OCI-LY3 (cell line): ENCODE results near the gene SLC2A13.
"Not testable (repeated sequence)": the region's sequence is repeated elsewhere in the genome, so short reads cannot be mapped to it uniquely, and the experiment has no call there.

ENCODE experiments used
- H2AFZ ChIP-seq: fragments of 200-600, 300-600 bp; shearing (Covaris generic); 2 replicates; pipeline ENCODE4 v1.6.0; 2014; ENCODE audit warnings: antibody characterized with exemption, low read depth, low read length
- H3K27ac ChIP-seq: fragments of 200-600, 300-600 bp; sonication (generic); 2 replicates; pipeline ENCODE4 v1.5.1; 2014; ENCODE audit warnings: mild to moderate bottlenecking, low read length, moderate library complexity, mixed read lengths
- H3K27me3 ChIP-seq: fragments of 200-600, 300-600 bp; sonication (generic); 2 replicates; pipeline ENCODE4 v1.6.1; 2014; ENCODE audit warnings: low read depth, low read length, mixed read lengths
- H3K36me3 ChIP-seq: fragments of 200-600, 300-600 bp; sonication (generic); replicated peaks from 2 replicates; pipeline ENCODE3; 2014; ENCODE audit warnings: low read depth, low read length, mixed read lengths
- H3K4me1 ChIP-seq: fragments of 300-600, 200-600 bp; sonication (generic); 2 replicates; pipeline ENCODE4 v1.6.1; 2014; ENCODE audit warnings: low read length, mixed read lengths
- H3K4me2 ChIP-seq: fragments of 200-600, 300-600 bp; sonication (generic); 2 replicates; pipeline ENCODE4 v1.6.1; 2014; ENCODE audit warnings: low read length, mixed read lengths
- H3K4me3 ChIP-seq: fragments of 300-600, 200-600 bp; sonication (generic); 2 replicates; pipeline ENCODE4 v1.5.1; 2014; ENCODE audit warnings: antibody characterized with exemption, mild to moderate bottlenecking, low read length, moderate library complexity
- H3K79me2 ChIP-seq: fragments of 300-600, 200-600 bp; shearing (Covaris generic); 2 replicates; pipeline ENCODE4 v1.6.1; 2014; ENCODE audit warnings: mild to moderate bottlenecking, low read length, mixed read lengths
- H3K9ac ChIP-seq: fragments of 300-600, 200-600 bp; shearing (Covaris generic); 2 replicates; pipeline ENCODE4 v1.6.0; 2014; ENCODE audit warnings: mild to moderate bottlenecking, low read length, moderate library complexity
- H3K9me3 ChIP-seq: fragments of 200-600, 300-600 bp; shearing (Covaris generic); 2 replicates; pipeline ENCODE4 v1.6.1; 2014; ENCODE audit warnings: low read length, mixed read lengths; ENCODE audit not compliant: insufficient read depth
- H4K20me1 ChIP-seq: fragments of 200-600, 300-600 bp; sonication (generic); 2 replicates; pipeline ENCODE4 v1.6.1; 2016; ENCODE audit warnings: low read length, mixed read lengths; ENCODE audit not compliant: insufficient read depth
- EZH2phosphoT487 ChIP-seq: fragments of 200-600 bp; shearing (Covaris generic); IDR thresholded peaks from 2 replicates; pipeline ENCODE4 v1.6.1; 2018; ENCODE audit warnings: antibody characterized with exemption, mixed run types, low read depth
- TF ChIP-seq, protein P1 (sequence below): fragments of 200-600, 300-600 bp; sonication (generic); IDR thresholded peaks from 2 replicates; pipeline ENCODE4 v1.5.1; 2014; ENCODE audit warnings: antibody characterized with exemption, low read length, low read depth

The SLC2A13 gene

DNA sequence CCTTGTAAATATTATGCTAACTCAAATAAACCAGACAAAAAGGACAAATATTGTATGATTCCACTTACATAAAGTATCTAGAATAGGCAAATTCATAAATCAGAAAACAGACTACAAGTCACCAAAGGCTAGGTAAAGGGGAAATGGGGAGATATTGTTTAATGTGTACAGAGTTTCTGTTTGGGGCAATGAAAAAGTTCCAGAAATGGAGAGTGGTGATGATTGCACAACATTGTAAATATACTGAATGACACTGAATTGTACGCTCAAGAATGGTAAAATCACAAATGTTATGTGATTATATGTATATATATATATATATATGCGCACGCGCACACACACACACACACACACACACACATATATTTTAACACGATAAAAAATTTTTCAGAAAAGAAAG is 182.5 kb downstream of the SLC2A13 start:
- Histone ChIP-seq H3K27me3 (no peaks in the 10 kb centered on the region), H3K9me3 (no peaks in the 10 kb centered on the region), H3K4me1 (peaks cover 11% of the 10 kb centered on the region), H3K4me3 (no peak overlapping the region), H3K79me2 (no peaks in the 10 kb centered on the region), H3K36me3 (no peaks in the 10 kb centered on the region), H3K27ac (no peak overlapping the region), H2AFZ (no peak overlapping the region), H3K9ac (no peak overlapping the region), H4K20me1 (peaks cover under 1% of the 10 kb centered on the region; the same call in 1 of the 2 replicates), H3K4me2 (no peak overlapping the region)
- TF ChIP-seq EZH2phosphoT487: no peak
- TF ChIP-seq, protein P1, sequence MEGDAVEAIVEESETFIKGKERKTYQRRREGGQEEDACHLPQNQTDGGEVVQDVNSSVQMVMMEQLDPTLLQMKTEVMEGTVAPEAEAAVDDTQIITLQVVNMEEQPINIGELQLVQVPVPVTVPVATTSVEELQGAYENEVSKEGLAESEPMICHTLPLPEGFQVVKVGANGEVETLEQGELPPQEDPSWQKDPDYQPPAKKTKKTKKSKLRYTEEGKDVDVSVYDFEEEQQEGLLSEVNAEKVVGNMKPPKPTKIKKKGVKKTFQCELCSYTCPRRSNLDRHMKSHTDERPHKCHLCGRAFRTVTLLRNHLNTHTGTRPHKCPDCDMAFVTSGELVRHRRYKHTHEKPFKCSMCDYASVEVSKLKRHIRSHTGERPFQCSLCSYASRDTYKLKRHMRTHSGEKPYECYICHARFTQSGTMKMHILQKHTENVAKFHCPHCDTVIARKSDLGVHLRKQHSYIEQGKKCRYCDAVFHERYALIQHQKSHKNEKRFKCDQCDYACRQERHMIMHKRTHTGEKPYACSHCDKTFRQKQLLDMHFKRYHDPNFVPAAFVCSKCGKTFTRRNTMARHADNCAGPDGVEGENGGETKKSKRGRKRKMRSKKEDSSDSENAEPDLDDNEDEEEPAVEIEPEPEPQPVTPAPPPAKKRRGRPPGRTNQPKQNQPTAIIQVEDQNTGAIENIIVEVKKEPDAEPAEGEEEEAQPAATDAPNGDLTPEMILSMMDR: no peak

DNA sequence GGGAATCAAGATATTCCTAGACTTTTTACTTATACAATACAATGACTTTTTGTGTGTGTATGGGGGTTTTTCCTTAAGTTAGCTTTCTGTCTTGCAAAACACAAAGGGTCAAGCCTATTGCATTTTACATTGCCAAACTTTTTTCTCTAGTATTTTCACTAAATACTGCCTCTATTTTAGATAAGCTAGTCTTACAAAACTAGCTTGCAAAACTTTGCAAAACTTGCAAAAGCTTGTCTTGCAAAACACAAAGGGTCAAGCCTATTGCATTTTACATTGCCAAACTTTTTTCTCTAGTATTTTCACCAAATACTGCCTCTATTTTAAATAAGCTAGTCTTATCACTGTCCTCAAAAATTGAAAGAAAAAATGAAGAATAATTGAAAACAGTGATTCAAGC is 183.3 kb downstream of the SLC2A13 start:
- not testable (repeated sequence) for H3K36me3 ChIP-seq, H3K4me1 ChIP-seq, H3K9me3 ChIP-seq, H3K27ac ChIP-seq, H3K9ac ChIP-seq, H4K20me1 ChIP-seq, H3K4me2 ChIP-seq, H3K27me3 ChIP-seq, H2AFZ ChIP-seq, H3K4me3 ChIP-seq, H3K79me2 ChIP-seq

DNA sequence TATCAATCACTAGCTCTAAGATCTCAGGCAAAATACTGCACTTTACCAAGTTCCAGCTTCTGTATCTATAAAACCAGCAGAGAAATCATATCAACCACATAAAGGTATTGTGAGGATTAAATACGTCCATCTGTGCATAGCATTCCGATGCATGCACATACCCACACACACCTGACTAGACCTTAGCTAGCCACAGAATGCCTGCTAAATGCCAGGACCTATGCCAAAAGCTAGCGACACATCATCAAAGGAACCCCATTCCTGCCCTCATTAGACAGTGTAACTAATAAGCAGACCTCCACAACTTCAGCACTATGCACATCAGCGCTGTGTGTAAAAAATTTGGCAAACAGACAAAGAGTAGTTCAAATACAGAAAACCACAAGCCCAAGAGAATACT is 185.2 kb downstream of the SLC2A13 start:
- Histone ChIP-seq H3K27ac (no peak overlapping the region), H4K20me1 (no peaks in the 10 kb centered on the region), H3K36me3 (no peaks in the 10 kb centered on the region), H3K9me3 (no peaks in the 10 kb centered on the region), H3K79me2 (no peaks in the 10 kb centered on the region), H3K4me2 (no peak overlapping the region), H3K4me3 (no peak overlapping the region), H2AFZ (no peak overlapping the region), H3K4me1 (no peaks in the 10 kb centered on the region), H3K9ac (no peak overlapping the region), H3K27me3 (no peaks in the 10 kb centered on the region)
- TF ChIP-seq, protein P1: no peak
- no peak for TF ChIP-seq EZH2phosphoT487

DNA sequence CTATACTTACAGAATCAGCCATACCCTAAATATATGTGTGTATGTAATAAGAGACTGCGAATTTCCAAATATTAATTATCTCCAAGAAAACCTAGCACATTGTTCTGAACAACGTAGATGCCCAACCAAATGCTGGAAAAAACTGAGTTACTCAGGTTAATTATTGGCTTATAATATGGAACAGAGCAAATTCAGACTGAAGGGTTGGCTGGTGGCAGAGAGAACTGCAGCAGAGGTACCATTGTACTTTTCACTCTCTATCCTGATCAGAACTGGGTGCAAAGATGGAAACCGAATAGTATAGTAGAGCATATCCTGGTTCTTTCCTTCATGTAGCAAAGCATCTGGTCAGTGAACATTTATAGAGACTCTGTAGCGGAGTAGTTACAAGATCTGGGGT is 185.7 kb downstream of the SLC2A13 start:
- Histone ChIP-seq H2AFZ (no peak overlapping the region), H3K4me3 (no peak overlapping the region), H4K20me1 (no peaks in the 10 kb centered on the region), H3K27me3 (no peaks in the 10 kb centered on the region), H3K36me3 (no peaks in the 10 kb centered on the region), H3K9me3 (no peaks in the 10 kb centered on the region), H3K4me2 (no peak overlapping the region), H3K4me1 (no peaks in the 10 kb centered on the region), H3K79me2 (no peaks in the 10 kb centered on the region), H3K9ac (no peak overlapping the region), H3K27ac (no peak overlapping the region)
- TF ChIP-seq, protein P1: no peak
- no peak for TF ChIP-seq EZH2phosphoT487

DNA sequence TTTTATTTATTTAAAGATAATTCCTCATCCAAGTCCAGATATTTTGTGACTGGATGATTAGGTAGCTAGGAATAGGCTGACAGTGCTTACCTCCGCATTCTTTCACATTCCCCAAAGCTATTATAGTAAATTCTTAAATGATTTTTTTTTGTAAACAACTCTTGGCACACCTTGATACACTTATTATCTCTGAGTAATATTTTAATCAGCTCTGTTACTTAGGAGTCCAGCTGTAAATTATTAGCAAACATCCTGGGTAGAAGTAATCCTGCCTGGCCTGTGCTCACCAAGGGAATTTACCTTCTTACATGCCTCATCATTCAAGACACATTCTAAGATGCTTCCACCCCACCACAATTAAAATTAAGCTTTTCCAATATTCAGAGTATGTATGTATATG is 186.1 kb downstream of the SLC2A13 start:
- H2AFZ ChIP-seq: no peak overlapping the region
- no peaks in the 10 kb centered on the region for H4K20me1 ChIP-seq
- H3K27ac ChIP-seq: no peak overlapping the region
- H3K4me1 ChIP-seq: no peaks in the 10 kb centered on the region
- H3K4me2 ChIP-seq: no peak overlapping the region
- H3K9ac ChIP-seq: no peak overlapping the region
- H3K4me3 ChIP-seq: no peak overlapping the region
- no peak for TF ChIP-seq EZH2phosphoT487
- TF ChIP-seq, protein P1: no peak
- no peaks in the 10 kb centered on the region for H3K9me3 ChIP-seq
- no peaks in the 10 kb centered on the region for H3K36me3 ChIP-seq
- no peaks in the 10 kb centered on the region for H3K79me2 ChIP-seq
- no peaks in the 10 kb centered on the region for H3K27me3 ChIP-seq
